Ureter (tissue), 1 donor: ENCODE measurements around the gene STRIP1. TPM values are rescaled to one million over a fixed set of nuclear protein-coding genes. Genes with fewer than 3 reads are reported as not detected.
"Not testable (repeated sequence)": the region's sequence is repeated elsewhere in the genome, so short reads cannot be mapped to it uniquely, and the experiment has no call there.

Experiments used
- DNase-seq: peaks from one replicate; pipeline ENCODE4 v3.0.0-alpha.2; 2020; ENCODE audit warnings: low spot score
- total RNA-seq: library from RNA; stranded (reverse); gene quantifications from one replicate; pipeline ENCODE4 v1.2.4, GENCODE V29; 2023
- donor health status: DM: yes; HTN: yes; CAD: no.

STRIP1 gene
- total RNA-seq, 1 donor from 2014 or later, result 41.5 TPM

- DNase-seq, result no peak
These were observed 34.4 kb downstream of the STRIP1 start for GRCh38 chr1:110068646-110069403.

- DNase-seq, result no peak
These were observed 35.2 kb downstream of the STRIP1 start for GRCh38 chr1:110069404-110070281.

DNA sequence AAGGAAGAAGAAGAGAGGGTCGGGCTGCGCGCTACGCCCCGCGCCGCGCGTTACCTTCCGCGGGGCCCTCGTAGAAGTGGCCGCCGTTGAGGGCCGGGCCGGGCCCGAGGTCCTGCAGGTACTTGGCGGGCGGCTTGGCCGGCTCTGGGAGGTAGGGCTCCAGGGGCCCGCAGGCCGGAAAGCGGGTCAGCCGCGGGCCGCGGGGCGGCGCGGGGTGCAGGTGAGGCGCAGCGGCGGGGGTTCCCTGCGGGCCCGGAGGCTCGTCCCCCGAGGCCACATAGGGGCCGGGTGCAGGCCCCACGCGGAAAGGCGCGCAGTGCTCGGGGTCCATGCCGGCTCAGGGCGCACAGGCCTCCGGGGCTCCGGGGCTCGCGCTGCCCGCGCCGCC lies 35.9 kb downstream of the STRIP1 start:
- DNase-seq, result no peak

DNA sequence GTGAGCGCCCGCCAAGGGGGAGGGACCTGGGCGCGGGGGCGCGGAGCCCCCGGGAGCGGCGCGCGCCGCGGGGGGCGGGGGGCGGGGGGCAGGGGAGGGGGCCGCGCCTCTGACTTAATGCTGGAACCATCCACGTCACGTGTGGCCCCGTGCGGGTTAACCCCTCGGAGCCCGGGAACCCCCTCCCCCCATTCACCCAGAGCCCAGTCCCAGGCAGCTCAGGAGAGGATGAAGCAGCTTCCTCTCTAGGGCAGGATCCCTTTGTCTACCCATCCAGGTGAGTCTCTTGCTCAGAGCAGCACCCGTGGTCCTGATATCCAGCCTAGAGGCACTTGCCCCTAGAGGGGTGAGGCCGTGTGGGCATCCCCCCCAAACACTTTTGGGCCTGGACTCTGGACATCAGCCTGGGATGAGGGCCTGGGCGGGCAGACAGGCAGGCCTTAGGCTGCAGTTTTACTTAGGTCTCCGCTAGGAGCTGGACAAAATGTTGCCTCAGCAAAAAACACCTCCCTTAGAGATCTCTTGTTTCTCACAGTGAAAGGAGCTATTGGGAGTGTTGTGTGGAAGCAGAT lies 36.3 kb downstream of the STRIP1 start, which contains the start of gene ALX3:
Gene ALX3 (minus strand): TSS at position 2 of the 572 bp plus-strand sequence. CDS start 60 bp downstream, outside the sequence.
- DNase-seq, result no peak

DNA sequence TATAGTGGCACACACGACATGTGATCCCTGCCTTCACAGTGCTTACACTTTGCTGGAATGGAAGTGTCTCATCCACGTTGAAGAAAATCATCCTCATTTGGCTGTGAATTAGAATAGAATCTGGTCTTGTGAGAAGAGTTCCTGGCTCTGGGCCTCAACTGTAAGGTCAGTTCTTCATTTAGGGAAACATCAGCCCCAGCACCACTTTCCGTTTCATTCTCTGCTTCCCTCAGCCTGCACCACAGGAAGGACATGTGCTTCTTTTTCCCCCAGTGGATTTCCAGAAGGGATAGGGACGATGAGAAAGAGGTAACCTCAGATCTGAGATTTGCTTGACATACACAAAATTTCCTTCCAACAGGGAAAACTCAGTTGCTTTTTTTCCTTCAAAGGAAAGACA lies 39.7 kb downstream of the STRIP1 start:
- no peak for DNase-seq

DNA sequence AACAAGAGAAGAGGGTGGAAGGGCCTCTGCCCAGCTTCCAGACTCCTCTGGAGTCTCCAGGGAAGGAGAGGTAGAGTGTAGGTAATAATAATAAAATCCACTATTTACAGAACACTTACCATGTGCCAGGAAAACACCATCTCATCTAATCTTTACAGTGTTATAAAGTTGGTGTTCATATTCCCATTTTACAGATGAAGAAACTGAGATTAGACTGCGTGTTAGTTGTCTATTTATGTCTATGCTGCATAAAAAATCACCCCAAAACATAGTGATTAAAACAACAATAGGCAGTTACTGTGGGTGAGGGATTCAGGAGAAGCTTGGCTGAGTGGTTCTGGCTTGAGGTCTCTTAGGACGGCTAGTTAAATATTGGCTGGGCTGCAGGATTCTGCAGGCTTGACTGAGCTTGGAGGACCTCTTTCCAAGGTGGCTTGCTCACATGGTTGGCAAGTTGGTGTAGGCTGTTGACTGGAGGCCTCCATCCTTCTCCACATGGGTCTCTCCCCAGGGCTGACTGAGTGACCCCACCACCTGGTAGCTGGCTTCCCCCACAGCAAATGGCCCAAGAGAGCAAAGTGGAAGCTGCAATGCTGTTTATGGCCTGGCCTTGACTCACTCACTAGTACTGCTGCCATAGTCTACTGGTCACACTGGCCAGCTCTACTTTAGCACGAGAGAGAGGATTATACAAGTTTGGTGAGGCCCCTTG lies 42.5 kb downstream of the STRIP1 start:
- DNase-seq, result no peak

DNA sequence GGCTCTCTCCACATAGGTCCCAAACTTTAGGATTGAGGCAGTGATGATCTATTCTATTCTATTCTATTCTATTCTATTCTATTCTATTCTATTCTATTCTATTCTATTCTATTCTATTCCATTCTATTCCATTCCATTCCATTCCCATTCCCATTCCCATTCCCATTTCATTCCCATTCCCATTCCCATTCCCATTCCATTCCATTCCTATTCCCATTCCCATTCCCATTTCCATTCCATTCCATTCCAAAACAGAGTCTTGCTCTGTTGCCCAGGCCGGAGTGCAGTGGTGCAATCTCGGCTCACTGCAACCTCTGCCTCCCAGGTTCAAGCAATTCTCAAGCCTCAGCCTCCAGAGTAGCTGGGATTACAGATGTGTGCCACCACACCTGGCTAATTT lies 45.6 kb downstream of the STRIP1 start:
- not testable (repeated sequence) for DNase-seq

DNA sequence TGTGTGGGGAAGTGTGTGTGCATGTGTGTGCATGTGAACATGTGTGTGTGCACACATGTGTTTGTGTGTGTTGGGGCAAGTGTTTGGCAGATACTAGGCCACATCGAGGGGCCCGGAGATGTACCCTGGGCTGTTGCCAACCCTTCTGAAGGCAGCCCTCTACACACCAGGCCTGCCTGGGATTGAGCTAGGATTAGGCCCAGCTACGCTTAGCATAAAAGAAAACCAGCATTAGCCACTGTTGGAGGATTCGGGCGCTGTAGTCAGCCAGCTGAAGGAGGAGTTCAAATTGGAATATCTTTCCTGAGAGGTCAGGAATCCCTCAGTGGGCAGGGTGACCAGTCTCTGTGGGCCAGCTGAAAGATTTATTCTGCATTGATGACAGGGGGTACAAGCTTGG lies 46.6 kb downstream of the STRIP1 start:
- no peak for DNase-seq

DNA sequence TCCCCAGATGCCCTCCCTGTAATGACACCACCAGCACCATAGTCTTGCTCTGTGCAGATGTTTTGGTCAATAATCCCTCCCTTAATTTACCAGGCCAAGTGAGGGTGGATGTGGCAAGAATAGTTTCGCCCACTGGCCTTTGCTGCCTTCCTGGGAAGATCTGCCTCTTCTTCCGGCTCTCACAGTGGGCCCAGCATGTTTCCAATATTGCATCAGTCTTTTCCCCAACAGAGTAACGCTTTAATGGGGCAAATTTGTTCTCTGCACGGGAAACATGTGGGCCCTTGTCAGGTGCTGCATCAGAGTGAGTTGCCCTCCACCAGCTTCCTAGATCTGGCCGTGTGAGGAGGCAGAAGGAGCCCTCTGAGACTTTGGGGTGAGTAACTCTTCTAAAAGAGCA lies 48.1 kb downstream of the STRIP1 start:
- DNase-seq, result no peak

DNA sequence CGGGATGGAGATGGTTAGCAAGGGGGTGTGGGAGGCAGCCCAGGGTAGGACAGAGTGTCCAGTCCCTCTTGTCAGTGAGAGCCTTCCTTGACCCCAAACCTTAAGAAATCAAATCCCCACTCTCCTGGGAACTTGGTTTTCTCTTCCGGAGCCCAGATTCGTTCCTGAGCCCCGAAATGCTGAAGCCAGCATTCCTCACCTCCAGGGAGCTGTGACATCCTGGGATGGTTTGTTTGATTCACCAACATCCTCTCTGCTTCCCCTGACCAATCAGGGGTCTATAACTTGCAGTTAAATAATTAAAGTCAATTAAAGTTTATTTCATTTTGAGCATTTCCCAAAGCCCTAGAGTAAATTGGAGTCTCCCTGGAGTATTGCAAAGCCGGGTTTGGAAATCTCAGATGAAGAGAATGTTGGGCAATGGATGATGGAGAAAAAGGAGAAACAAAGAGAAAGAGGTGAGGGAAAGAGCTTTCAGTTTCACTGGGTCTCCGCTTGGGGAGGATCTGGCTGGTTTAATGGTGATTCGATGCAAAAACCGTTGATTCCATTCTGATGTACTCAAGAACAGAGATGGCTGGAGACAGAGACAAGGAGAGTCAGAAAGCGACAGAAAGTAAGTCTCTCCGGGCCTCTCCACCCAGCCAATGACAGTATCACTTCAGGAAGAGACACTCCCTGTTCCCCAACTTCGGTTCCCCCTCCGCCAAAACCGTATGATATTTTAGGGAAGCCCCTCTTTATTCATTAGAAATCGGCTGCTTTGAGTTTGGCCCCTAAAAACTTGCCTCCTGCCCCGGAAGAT lies 48.8 kb downstream of the STRIP1 start:
- DNase-seq, result no peak

GRCh38 chr1:110083866-110084226 lies 49.4 kb downstream of the STRIP1 start:
- DNase-seq, result no peak

- DNase-seq, result peak; percentile 56
These were observed 50.0 kb downstream of the STRIP1 start for GRCh38 chr1:110084227-110085078.

DNA sequence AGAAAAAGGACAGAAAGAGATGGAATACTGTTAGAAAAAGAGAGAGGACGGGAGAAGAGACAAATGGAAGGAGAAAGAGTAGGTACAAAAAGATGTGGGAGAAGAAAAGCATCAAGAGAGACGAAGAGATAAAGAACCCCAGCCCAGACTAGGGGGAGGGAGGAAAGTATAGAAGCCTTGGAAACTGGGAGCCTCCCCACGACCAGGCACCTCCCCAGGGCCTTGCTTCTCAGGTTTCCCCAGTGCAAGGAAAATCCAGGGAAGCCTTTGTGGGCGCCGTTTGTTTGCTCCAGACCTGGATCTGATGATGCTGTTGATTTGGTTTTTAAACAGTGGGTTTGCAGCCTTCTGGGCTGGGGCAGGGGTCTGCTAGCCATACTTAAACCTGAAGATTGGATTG lies 51.2 kb downstream of the STRIP1 start:
- no peak for DNase-seq

DNA sequence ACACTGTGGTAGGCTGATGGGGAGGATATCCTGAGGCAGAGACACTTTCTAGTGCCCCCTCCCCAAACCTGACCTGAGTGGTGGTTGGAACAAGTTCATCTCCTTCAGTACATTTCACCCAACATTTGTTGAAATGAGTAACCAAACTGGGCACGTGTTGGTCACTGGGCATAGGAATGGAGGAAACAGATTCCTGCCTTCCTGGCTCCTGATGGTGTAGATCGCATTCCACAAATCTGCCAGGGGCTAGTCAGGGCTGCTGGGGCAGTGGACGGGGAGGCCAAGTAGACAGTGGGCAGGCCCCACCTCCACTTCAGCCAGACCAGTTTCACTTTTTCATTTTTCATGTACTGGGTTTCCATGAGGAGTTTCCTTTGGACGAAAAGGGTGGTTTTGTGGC lies 52.5 kb downstream of the STRIP1 start:
- no peak for DNase-seq

- DNase-seq, result peak; percentile 60
These were observed 53.7 kb downstream of the STRIP1 start for GRCh38 chr1:110087812-110088738.

DNA sequence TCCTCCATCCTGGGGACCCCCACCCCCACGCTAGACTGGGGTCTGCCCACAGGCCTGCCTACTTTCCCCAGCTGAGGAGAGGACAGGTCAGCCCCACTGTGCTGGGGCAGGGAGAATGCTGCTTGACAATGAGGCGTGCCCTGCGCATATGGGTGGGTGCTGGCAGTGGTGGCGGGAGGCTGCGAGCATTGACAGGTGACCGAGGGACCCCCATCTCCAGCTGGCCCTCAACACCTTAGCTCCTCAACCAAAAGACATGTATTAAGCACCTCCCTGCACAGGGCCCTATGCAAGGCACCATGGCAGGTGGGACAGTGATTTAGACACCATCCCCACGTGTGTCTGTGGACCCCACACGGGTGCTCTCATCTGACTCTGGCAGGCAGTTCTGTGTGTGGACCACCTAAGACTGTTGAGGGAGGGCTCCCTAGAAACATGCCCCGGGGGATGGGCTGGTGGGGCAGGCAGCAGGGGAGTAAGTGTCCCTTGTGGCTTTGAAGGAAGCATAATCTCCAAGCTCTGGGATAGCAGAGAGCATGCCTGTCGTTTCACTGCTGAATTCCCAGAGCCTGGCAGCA lies 54.4 kb downstream of the STRIP1 start:
- no peak for DNase-seq

DNA sequence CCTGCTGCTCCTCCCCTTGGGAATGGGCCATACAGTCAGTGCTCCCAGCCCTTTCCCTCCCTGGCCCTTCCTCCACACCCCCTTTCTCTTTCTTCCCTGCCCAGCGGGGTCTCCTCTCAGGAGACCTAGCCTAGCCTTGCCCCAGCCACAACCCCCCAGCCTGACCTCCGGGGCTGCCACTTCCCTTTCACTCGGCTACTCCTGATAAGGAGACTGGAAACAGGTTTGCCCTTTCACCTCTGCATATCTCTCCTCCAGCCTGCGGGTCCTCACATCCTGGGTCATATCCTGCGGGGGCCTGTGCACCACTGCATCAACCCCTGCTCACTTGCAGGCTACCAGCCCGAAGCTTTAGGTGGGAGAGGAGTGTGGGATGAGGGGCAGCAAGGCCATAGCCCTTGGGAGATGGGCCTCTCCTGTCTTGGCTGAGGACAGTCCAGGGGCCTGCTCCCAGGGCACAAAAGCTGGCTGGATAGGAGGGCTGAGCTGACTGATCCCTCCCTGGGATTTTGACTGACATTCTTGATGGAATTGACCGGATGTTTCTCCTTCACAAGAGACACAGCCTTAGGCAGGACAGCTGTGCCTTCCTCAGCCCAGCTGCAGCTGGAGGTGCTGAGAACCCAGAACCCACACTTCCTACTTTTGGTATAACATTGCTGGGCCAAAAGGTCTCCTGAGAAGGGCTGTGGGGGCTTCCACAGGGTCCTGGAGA lies 55.3 kb downstream of the STRIP1 start:
- no peak for DNase-seq

GRCh38 chr1:110091381-110091780 lies 57.0 kb downstream of the STRIP1 start:
- DNase-seq, result no peak
